ENCODE measurements around the gene ATP13A4. TPM values are rescaled to one million over a fixed set of nuclear protein-coding genes. Genes with fewer than 3 reads are reported as not detected.

Gene ATP13A4
- total RNA-seq, 5 donors from 2014 or later (not counting 1 experiment from before 2014, with no cell fraction given): 1.7 to 3.5 (median 2.0) TPM

DNA sequence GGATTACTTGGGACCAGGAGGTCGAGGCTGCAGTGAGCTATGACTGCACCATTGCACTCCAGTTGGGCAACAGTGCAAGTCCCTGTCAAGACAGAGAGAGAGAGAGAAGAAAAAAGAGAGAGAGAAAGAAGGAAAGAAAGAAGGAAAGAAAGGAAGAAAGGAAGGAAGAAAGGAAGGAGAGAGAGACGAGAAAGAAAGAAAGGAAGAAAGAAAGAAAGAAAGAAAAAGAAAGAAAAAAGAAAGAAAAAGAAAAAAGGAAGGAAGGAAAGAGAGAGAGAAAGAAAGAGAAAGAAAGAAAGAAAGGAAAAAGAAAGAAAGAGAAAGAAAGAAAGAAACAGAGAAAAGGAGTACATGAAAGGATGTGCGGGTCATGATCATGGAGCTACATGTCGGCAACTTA, 80.2 kb downstream of the ATP13A4 start:
- H3K27ac ChIP-seq (ENCODE audit: low read length): no peak overlapping the region
- peaks cover 0 to 5% of the 10 kb centered on the region in 2 donors for H3K27me3 Mint-ChIP-seq
- whole genome bisulfite sequencing (ENCODE audit: insufficient coverage): 80% methylated on average over 2 of the region's 4 CpGs
- H3K36me3 ChIP-seq (ENCODE audit: control insufficient read depth in 2 of 2, extremely low read depth in 1 of 2, insufficient read depth in 1 of 2, low read length in 1 of 2): peaks cover 0 to 3% of the 10 kb centered on the region in 2 donors
- no peak overlapping the region for H3K4me3 Mint-ChIP-seq
- ATAC-seq (replicated peaks in 1 of 4) (no peak), DNase-seq (no peak)
- H3K4me1 ChIP-seq (ENCODE audit: control insufficient read depth in 1 of 2, extremely low read depth in 1 of 2, insufficient read depth in 2 of 2, low read length in 2 of 2): no peaks in the 10 kb centered on the region
- POLR2A ChIA-PET: no interaction called here
- no peaks in the 10 kb centered on the region for H3K9me3 Mint-ChIP-seq
- H3K27me3 ChIP-seq (replicated peaks in 1 of 2; ENCODE audit: control insufficient read depth in 2 of 2, extremely low read depth in 1 of 2, insufficient read depth in 2 of 2, low read length in 1 of 2): peaks cover 0 to 3% of the 10 kb centered on the region in 2 experiments
- no peaks in the 10 kb centered on the region for H3K9me3 ChIP-seq
- CTCF ChIA-PET: no interaction called here
- no peak overlapping the region for H3K27ac Mint-ChIP-seq
- no peaks in the 10 kb centered on the region for H3K4me1 Mint-ChIP-seq
- H3K36me3 Mint-ChIP-seq: peaks cover 8% of the 10 kb centered on the region
- no peak overlapping the region for H3K4me3 ChIP-seq (ENCODE audit: control insufficient read depth in 1 of 2, extremely low read depth in 1 of 2, low read length in 1 of 2)

- ATAC-seq (replicated peaks in 1 of 4) (no peak), DNase-seq (no peak)
- no peaks in the 10 kb centered on the region for H3K9me3 ChIP-seq
- H3K4me1 ChIP-seq (ENCODE audit: control insufficient read depth in 1 of 2, extremely low read depth in 1 of 2, insufficient read depth in 2 of 2, low read length in 2 of 2): no peaks in the 10 kb centered on the region
- POLR2A ChIA-PET: no interaction called here
- no peak overlapping the region for H3K27ac ChIP-seq (ENCODE audit: low read length)
- Mint-ChIP-seq H3K27ac (no peak overlapping the region), H3K27me3 (peaks cover 0 to 5% of the 10 kb centered on the region in 2 donors), H3K36me3 (peaks cover 11% of the 10 kb centered on the region), H3K4me1 (no peaks in the 10 kb centered on the region), H3K9me3 (no peaks in the 10 kb centered on the region), H3K4me3 (no peak overlapping the region)
- H3K27me3 ChIP-seq (replicated peaks in 1 of 2; ENCODE audit: control insufficient read depth in 2 of 2, extremely low read depth in 1 of 2, insufficient read depth in 2 of 2, low read length in 1 of 2): peaks cover 0 to 3% of the 10 kb centered on the region in 2 experiments
- no peak overlapping the region for H3K4me3 ChIP-seq (ENCODE audit: control insufficient read depth in 1 of 2, extremely low read depth in 1 of 2, low read length in 1 of 2)
- peaks cover 0 to 3% of the 10 kb centered on the region in 2 donors for H3K36me3 ChIP-seq (ENCODE audit: control insufficient read depth in 2 of 2, extremely low read depth in 1 of 2, insufficient read depth in 1 of 2, low read length in 1 of 2)
- CTCF ChIA-PET: no interaction called here
- WGBS (ENCODE audit: insufficient coverage): 100% methylated on average over 1 of the region's 6 CpGs
Measured at GRCh38 chr3:193470710-193471109, 84.0 kb downstream of the ATP13A4 start.

DNA sequence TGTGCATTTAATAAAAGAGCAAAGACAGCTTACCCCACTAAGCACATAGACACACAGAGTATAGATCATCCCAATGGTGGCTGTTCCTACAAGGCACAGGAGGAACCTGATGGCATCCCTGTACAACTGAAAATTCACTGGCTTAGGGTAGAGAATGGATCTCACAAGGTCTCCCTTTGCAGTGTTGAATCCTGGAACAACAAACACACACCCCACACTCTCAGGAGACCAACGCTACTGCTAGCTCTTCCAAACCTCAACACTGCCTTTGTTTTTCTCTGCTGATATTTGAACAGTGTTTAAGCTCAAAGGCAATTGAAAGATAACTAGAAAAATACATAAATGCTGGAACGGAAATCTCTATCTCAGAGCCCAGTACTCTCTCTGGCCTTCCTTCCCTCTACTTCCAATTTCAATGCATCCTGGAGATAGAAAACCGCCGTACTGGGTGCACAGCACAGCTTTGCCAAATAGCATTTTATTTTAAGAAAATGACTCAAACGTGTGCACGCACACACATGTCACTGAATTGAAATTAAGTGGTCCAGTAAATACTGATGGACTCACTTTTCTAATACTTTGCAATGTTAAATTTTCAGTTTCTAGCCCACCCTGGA, 88.6 kb downstream of the ATP13A4 start:
- 92% methylated on average over 2 of the region's 6 CpGs for WGBS (ENCODE audit: insufficient coverage)
- no peaks in the 10 kb centered on the region for H3K9me3 ChIP-seq
- H3K27me3 Mint-ChIP-seq: no peaks in the 10 kb centered on the region
- no peak overlapping the region for H3K4me3 Mint-ChIP-seq
- ChIA-PET POLR2A (no interaction called here), CTCF (interaction anchor here in 1 of 2 donors (1.3 kb wide), 1 partner anchor 107 kb away, joined by 4 read pairs; no protein-coding TSS in a partner anchor)
- DNase-seq (no peak), ATAC-seq (replicated peaks in 1 of 4) (no peak)
- no peak overlapping the region for H3K4me3 ChIP-seq (ENCODE audit: control insufficient read depth in 1 of 2, extremely low read depth in 1 of 2, low read length in 1 of 2)
- H3K27me3 ChIP-seq (replicated peaks in 1 of 2; ENCODE audit: control insufficient read depth in 2 of 2, extremely low read depth in 1 of 2, insufficient read depth in 2 of 2, low read length in 1 of 2): peaks cover 0 to 3% of the 10 kb centered on the region in 2 experiments
- H3K27ac ChIP-seq (ENCODE audit: low read length): no peak overlapping the region
- peaks cover 14% of the 10 kb centered on the region for H3K36me3 Mint-ChIP-seq
- no peak overlapping the region for H3K27ac Mint-ChIP-seq
- H3K36me3 ChIP-seq (ENCODE audit: control insufficient read depth in 2 of 2, extremely low read depth in 1 of 2, insufficient read depth in 1 of 2, low read length in 1 of 2): no peaks in the 10 kb centered on the region
- peaks cover 0 to 5% (median 4%) of the 10 kb centered on the region in 3 donors for H3K4me1 Mint-ChIP-seq
- H3K9me3 Mint-ChIP-seq: no peaks in the 10 kb centered on the region
- H3K4me1 ChIP-seq (ENCODE audit: control insufficient read depth in 1 of 2, extremely low read depth in 1 of 2, insufficient read depth in 2 of 2, low read length in 2 of 2): no peaks in the 10 kb centered on the region

DNA sequence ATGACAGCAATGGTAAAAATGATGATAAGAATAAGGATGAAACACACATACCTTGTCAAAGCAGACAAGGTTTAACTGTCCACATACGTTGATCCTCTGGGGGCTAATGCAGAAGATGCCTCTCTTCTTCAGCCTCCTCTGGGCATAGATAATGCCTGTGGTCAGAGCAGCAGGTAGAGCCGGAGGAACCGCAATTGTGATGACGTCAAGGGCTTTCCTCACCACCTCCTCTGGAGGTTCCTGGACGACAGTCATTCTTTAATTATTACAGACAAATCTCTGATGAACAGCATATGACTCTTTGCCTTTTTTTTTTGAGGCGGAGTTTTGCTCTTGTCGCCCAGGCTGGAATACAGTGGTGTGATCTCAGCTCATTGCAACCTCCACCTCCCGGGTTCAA, 89.8 kb downstream of the ATP13A4 start:
- ChIA-PET CTCF (interaction anchor here in 1 of 2 donors (1.3 kb wide), 1 partner anchor 108 kb away, joined by 4 read pairs; no protein-coding TSS in a partner anchor), POLR2A (no interaction called here)
- peaks cover 0 to 5% (median 4%) of the 10 kb centered on the region in 3 donors for H3K4me1 Mint-ChIP-seq
- Histone ChIP-seq H3K36me3 (ENCODE audit: control insufficient read depth in 2 of 2, extremely low read depth in 1 of 2, insufficient read depth in 1 of 2, low read length in 1 of 2) (no peaks in the 10 kb centered on the region), H3K4me1 (ENCODE audit: control insufficient read depth in 1 of 2, extremely low read depth in 1 of 2, insufficient read depth in 2 of 2, low read length in 2 of 2) (no peaks in the 10 kb centered on the region), H3K4me3 (ENCODE audit: control insufficient read depth in 1 of 2, extremely low read depth in 1 of 2, low read length in 1 of 2) (no peak overlapping the region), H3K9me3 (no peaks in the 10 kb centered on the region), H3K27ac (ENCODE audit: low read length) (no peak overlapping the region), H3K27me3 (replicated peaks in 1 of 2; ENCODE audit: control insufficient read depth in 2 of 2, extremely low read depth in 1 of 2, insufficient read depth in 2 of 2, low read length in 1 of 2) (no peaks in the 10 kb centered on the region)
- H3K9me3 Mint-ChIP-seq: no peaks in the 10 kb centered on the region
- H3K36me3 Mint-ChIP-seq: peaks cover 11% of the 10 kb centered on the region
- 92% methylated on average over 5 of the region's 8 CpGs for WGBS (ENCODE audit: insufficient coverage)
- no peak overlapping the region for H3K27ac Mint-ChIP-seq
- DNase-seq (no peak), ATAC-seq (replicated peaks in 1 of 4) (no peak)
- H3K4me3 Mint-ChIP-seq: no peak overlapping the region
- H3K27me3 Mint-ChIP-seq: peaks cover 0 to 3% of the 10 kb centered on the region in 2 donors

DNA sequence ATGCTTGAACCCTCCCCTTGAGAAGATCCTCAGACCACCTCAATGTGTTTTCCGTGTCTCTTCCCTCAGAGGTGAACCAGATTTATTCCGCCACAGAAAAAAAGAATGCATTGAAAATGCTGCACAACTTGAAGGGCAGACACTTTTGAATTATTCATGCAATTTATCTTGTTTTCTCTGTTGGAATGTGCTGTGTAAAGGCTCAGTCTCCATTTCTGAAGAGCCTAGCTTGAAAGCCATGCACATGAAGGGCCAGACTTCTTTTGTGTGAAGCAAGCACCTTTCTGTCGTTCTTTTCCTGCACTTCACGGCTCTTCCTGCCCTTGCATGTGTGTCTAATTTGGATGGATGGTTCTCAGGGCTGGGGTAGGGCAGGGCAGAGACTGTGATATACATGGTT, 97.2 kb downstream of the ATP13A4 start:
- ChIA-PET POLR2A (no interaction called here), CTCF (no interaction called here)
- peaks cover 0 to 5% (median 4%) of the 10 kb centered on the region in 3 donors for H3K4me1 Mint-ChIP-seq

GRCh38 chr3:193452338-193452737, 102.4 kb downstream of the ATP13A4 start:
- Mint-ChIP-seq H3K4me3 (no peak overlapping the region), H3K9me3 (no peaks in the 10 kb centered on the region), H3K27me3 (no peaks in the 10 kb centered on the region), H3K4me1 (no peaks in the 10 kb centered on the region), H3K27ac (no peak overlapping the region), H3K36me3 (no peaks in the 10 kb centered on the region)
- no peaks in the 10 kb centered on the region for H3K36me3 ChIP-seq (ENCODE audit: control insufficient read depth in 2 of 2, extremely low read depth in 1 of 2, insufficient read depth in 1 of 2, low read length in 1 of 2)
- no peaks in the 10 kb centered on the region for H3K4me1 ChIP-seq (ENCODE audit: control insufficient read depth in 1 of 2, extremely low read depth in 1 of 2, insufficient read depth in 2 of 2, low read length in 2 of 2)
- H3K9me3 ChIP-seq: no peaks in the 10 kb centered on the region
- no peak overlapping the region for H3K4me3 ChIP-seq (ENCODE audit: control insufficient read depth in 1 of 2, extremely low read depth in 1 of 2, low read length in 1 of 2)
- H3K27ac ChIP-seq (ENCODE audit: low read length): no peak overlapping the region
- ATAC-seq (replicated peaks in 1 of 4) (no peak), DNase-seq (no peak)
- CTCF ChIA-PET: no interaction called here
- POLR2A ChIA-PET: no interaction called here
- no peaks in the 10 kb centered on the region for H3K27me3 ChIP-seq (replicated peaks in 1 of 2; ENCODE audit: control insufficient read depth in 2 of 2, extremely low read depth in 1 of 2, insufficient read depth in 2 of 2, low read length in 1 of 2)

More for the DNA sequence above, 97.2 kb downstream of the ATP13A4 start:
- no peaks in the 10 kb centered on the region for H3K27me3 ChIP-seq (replicated peaks in 1 of 2; ENCODE audit: control insufficient read depth in 2 of 2, extremely low read depth in 1 of 2, insufficient read depth in 2 of 2, low read length in 1 of 2)
- 92% methylated on average over 2 of the region's 4 CpGs for WGBS (ENCODE audit: insufficient coverage)
- DNase-seq (no peak), ATAC-seq (replicated peaks in 1 of 4) (no peak)
- no peaks in the 10 kb centered on the region for H3K4me1 ChIP-seq (ENCODE audit: control insufficient read depth in 1 of 2, extremely low read depth in 1 of 2, insufficient read depth in 2 of 2, low read length in 2 of 2)
- no peak overlapping the region for H3K27ac ChIP-seq (ENCODE audit: low read length)
- H3K9me3 Mint-ChIP-seq: no peaks in the 10 kb centered on the region
- no peak overlapping the region for H3K4me3 Mint-ChIP-seq
- no peak overlapping the region for H3K27ac Mint-ChIP-seq
- H3K27me3 Mint-ChIP-seq: peaks cover 0 to 3% of the 10 kb centered on the region in 2 donors
- no peaks in the 10 kb centered on the region for H3K36me3 Mint-ChIP-seq
- no peak overlapping the region for H3K4me3 ChIP-seq (ENCODE audit: control insufficient read depth in 1 of 2, extremely low read depth in 1 of 2, low read length in 1 of 2)
- no peaks in the 10 kb centered on the region for H3K36me3 ChIP-seq (ENCODE audit: control insufficient read depth in 2 of 2, extremely low read depth in 1 of 2, insufficient read depth in 1 of 2, low read length in 1 of 2)
- H3K9me3 ChIP-seq: no peaks in the 10 kb centered on the region

DNA sequence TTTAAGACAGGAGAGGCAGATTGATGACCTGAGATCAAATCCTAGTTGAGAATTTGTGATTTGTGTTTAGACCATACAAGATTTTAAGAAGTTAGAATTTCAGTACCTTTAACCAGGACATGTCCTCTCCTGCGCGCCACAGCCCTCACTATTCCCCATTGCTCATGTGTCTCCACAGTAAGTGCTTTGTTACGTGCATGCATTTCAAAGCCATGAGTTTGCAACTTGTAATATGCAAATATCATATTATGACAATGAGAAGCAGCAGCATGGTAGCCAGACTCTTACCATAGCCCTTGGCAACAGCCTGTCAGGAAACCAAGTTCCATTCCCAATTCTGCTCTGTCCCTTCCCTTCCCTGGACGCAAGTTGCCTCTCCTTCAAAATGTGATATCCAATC, 102.8 kb downstream of the ATP13A4 start:
- Mint-ChIP-seq H3K4me1 (no peaks in the 10 kb centered on the region), H3K9me3 (no peaks in the 10 kb centered on the region), H3K27me3 (no peaks in the 10 kb centered on the region), H3K4me3 (no peak overlapping the region), H3K36me3 (peaks cover 3% of the 10 kb centered on the region), H3K27ac (no peak overlapping the region)
- ATAC-seq (replicated peaks in 1 of 4) (no peak), DNase-seq (no peak)
- no peak overlapping the region for H3K4me3 ChIP-seq (ENCODE audit: control insufficient read depth in 1 of 2, extremely low read depth in 1 of 2, low read length in 1 of 2)
- no peaks in the 10 kb centered on the region for H3K4me1 ChIP-seq (ENCODE audit: control insufficient read depth in 1 of 2, extremely low read depth in 1 of 2, insufficient read depth in 2 of 2, low read length in 2 of 2)
- 100% methylated on average over 1 of the region's 4 CpGs for WGBS (ENCODE audit: insufficient coverage)
- POLR2A ChIA-PET: no interaction called here
- no peaks in the 10 kb centered on the region for H3K9me3 ChIP-seq
- no peaks in the 10 kb centered on the region for H3K27me3 ChIP-seq (replicated peaks in 1 of 2; ENCODE audit: control insufficient read depth in 2 of 2, extremely low read depth in 1 of 2, insufficient read depth in 2 of 2, low read length in 1 of 2)
- H3K36me3 ChIP-seq (ENCODE audit: control insufficient read depth in 2 of 2, extremely low read depth in 1 of 2, insufficient read depth in 1 of 2, low read length in 1 of 2): no peaks in the 10 kb centered on the region
- CTCF ChIA-PET: no interaction called here
- no peak overlapping the region for H3K27ac ChIP-seq (ENCODE audit: low read length)
